Sigmoid colon (tissue), 7 donors: ENCODE data around the gene GRXCR1. TPM values are rescaled to one million over a fixed set of nuclear protein-coding genes. Genes with fewer than 3 reads are reported as not detected.

ENCODE experiments used
- DNase-seq: peaks from one replicate; pipeline ENCODE4 v3.0.0-alpha.2; 2019
- H3K27ac ChIP-seq, 4 donors: fragments of 200-600 bp; sonication (generic); one replicate each; pipeline ENCODE4 v1.5.1; 2016 to 2019; ENCODE audit warnings: mild to moderate bottlenecking in 1 of 4
- H3K27me3 ChIP-seq, 3 donors: fragments of 200-600 bp; sonication (generic); one replicate each; pipeline ENCODE4 v1.5.1; 2019; ENCODE audit warnings: mild to moderate bottlenecking in 1 of 3
- H3K36me3 ChIP-seq, 4 donors: fragments of 200-600 bp; sonication (generic); one replicate each; pipeline ENCODE4 v1.5.1; 2016 to 2019
- H3K4me1 ChIP-seq, 4 donors: fragments of 200-600 bp; sonication (generic); one replicate each; pipeline ENCODE4 v1.5.1; 2017 to 2019
- H3K4me3 ChIP-seq, 4 donors: fragments of 200-600 bp; sonication (generic); one replicate each; pipeline ENCODE4 v1.5.1; 2017 to 2019; ENCODE audit warnings: mild to moderate bottlenecking in 2 of 4, moderate library complexity in 1 of 4
- H3K9me3 ChIP-seq, 4 donors: fragments of 200-600 bp in 3 of 4; sonication (generic) in 3 of 4; one replicate each; pipeline versions ENCODE4 v1.5.1 to v1.6.1; 2013 to 2019
- EP300 ChIP-seq, 4 donors: sonication (generic); formaldehyde crosslinking; IDR thresholded peaks; one replicate each; pipeline ENCODE4 v1.6.1; 2017; ENCODE audit warnings: antibody characterized with exemption in 4 of 4
- POLR2A ChIP-seq, 2 donors: fragments of 450-650 bp; IDR thresholded peaks; one replicate each; pipeline ENCODE4 v1.6.1; 2016; ENCODE audit warnings: antibody characterized with exemption in 2 of 2, mild to moderate bottlenecking in 2 of 2, moderate library complexity in 2 of 2
- POLR2AphosphoS5 ChIP-seq, 4 donors: sonication (generic); formaldehyde crosslinking; IDR thresholded peaks; one replicate each; pipeline ENCODE4 v1.6.1; 2017; ENCODE audit warnings: antibody characterized with exemption in 4 of 4
- WGBS, 2 donors: extraction: QIAGEN DNeasy Blood & Tissue Kit; methylation state at CpG; one replicate each; pipeline ENCODE4 v1.1.7; 2013; 5-methylcytosine and 5-hydroxymethylcytosine counted together
- intact Hi-C: fragments of 100-400 bp; cut with DNase I; formaldehyde crosslinking; loops from one replicate; pipeline ENCODE4 v1.15.1; 2023
- polyA plus RNA-seq, 3 donors: library from polyadenylated mRNA; stranded (reverse); fragments of 200-250 nt; gene quantifications; one replicate each; pipeline ENCODE4 v1.2.3, GENCODE V29; 2013
- small RNA-seq, 3 donors: library from RNA; depleted of rRNA; stranded (forward); fragments of <200 nt; gene quantifications; one replicate each; pipeline ENCODE3, GENCODE V24; 2016
- total RNA-seq, 4 donors: library from RNA; depleted of rRNA; stranded (reverse); fragments of >200 nt; gene quantifications; one replicate each; pipeline ENCODE4 v1.1.0, GENCODE V29; 2016
- TF ChIP-seq, protein P1 (sequence below), 4 experiments: fragments of 450-650 bp in 3 of 4; fragments of 200-600 bp in 1 of 4; IDR thresholded peaks; one replicate each; pipeline ENCODE4 v1.5.1; 2016 to 2019; ENCODE audit warnings: antibody characterized with exemption in 4 of 4, mild to moderate bottlenecking in 3 of 4, moderate library complexity in 2 of 4
- donor health status: healthy with polysubstance abuse.
- donor health status: Bipolar disorder and iron deficiency.
- donor health status: healthy.

GRXCR1 gene
- total and polyA plus RNA-seq, 7 donors, result not detected

DNA sequence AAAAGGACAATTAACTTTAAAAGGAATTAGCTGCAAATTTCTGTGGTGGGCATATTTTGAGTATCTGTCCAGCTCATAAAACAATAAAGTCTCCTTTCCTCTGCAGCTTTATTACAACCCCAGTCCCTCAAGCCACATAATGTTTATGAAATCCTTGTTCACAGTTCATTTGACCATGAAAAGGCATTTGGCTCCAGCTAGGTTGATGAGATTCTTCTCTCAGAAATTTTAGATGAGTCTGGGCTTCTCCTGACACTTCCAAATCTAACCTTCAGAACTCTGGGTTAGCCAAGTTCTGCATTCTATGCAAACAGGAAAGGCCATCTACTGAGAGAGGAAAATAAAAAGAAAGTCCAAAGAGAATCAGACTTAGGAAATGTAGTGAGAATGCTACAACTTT, 156.8 kb downstream of the GRXCR1 start:
- H3K27me3 ChIP-seq, result no peaks in the 10 kb centered on the region
- no peak overlapping the region for H3K4me3 ChIP-seq
- intact Hi-C loops, result no loop called here
- no peaks in the 10 kb centered on the region for H3K9me3 ChIP-seq
- no peak for DNase-seq
- no peak overlapping the region for H3K27ac ChIP-seq
- no peaks in the 10 kb centered on the region for H3K4me1 ChIP-seq
- TF ChIP-seq POLR2A (IDR thresholded peaks at IDR 0.05) (no peak), POLR2AphosphoS5 (IDR thresholded peaks at IDR 0.05) (no peak), EP300 (IDR thresholded peaks at IDR 0.05) (no peak)
- TF ChIP-seq, protein P1, sequence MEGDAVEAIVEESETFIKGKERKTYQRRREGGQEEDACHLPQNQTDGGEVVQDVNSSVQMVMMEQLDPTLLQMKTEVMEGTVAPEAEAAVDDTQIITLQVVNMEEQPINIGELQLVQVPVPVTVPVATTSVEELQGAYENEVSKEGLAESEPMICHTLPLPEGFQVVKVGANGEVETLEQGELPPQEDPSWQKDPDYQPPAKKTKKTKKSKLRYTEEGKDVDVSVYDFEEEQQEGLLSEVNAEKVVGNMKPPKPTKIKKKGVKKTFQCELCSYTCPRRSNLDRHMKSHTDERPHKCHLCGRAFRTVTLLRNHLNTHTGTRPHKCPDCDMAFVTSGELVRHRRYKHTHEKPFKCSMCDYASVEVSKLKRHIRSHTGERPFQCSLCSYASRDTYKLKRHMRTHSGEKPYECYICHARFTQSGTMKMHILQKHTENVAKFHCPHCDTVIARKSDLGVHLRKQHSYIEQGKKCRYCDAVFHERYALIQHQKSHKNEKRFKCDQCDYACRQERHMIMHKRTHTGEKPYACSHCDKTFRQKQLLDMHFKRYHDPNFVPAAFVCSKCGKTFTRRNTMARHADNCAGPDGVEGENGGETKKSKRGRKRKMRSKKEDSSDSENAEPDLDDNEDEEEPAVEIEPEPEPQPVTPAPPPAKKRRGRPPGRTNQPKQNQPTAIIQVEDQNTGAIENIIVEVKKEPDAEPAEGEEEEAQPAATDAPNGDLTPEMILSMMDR (IDR thresholded peaks at IDR 0.05), result no peak
- H3K36me3 ChIP-seq, result no peaks in the 10 kb centered on the region

DNA sequence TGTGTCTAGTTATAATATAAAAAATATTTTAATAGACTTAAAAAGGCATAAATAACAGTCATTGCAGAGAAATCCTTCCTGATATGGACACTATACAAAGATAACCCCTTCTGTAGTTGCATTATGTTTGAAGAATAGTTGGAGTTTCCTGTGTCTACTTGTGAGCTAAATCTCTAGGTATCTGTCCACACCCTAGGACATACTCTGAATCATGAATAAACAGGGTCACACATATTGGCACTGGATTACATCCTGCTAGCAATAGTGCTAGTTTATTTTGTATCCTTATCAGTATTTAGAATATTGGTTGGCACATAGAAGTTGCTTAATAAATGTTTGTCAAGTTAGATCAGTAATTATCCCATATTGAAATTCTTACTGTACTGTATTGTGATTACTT, 173.9 kb downstream of the GRXCR1 start:
- H3K4me1 ChIP-seq, result no peaks in the 10 kb centered on the region
- no peak overlapping the region for H3K4me3 ChIP-seq
- H3K27me3 ChIP-seq, result no peaks in the 10 kb centered on the region
- no peaks in the 10 kb centered on the region for H3K36me3 ChIP-seq
- H3K27ac ChIP-seq, result no peak overlapping the region
- DNase-seq, result no peak
- intact Hi-C loops, result no loop called here
- H3K9me3 ChIP-seq, result no peaks in the 10 kb centered on the region
- no peak for TF ChIP-seq POLR2AphosphoS5 (IDR thresholded peaks at IDR 0.05)
- TF ChIP-seq, protein P1 (IDR thresholded peaks at IDR 0.05), result no peak
- no peak for TF ChIP-seq EP300 (IDR thresholded peaks at IDR 0.05)
- no peak for TF ChIP-seq POLR2A (IDR thresholded peaks at IDR 0.05)

DNA sequence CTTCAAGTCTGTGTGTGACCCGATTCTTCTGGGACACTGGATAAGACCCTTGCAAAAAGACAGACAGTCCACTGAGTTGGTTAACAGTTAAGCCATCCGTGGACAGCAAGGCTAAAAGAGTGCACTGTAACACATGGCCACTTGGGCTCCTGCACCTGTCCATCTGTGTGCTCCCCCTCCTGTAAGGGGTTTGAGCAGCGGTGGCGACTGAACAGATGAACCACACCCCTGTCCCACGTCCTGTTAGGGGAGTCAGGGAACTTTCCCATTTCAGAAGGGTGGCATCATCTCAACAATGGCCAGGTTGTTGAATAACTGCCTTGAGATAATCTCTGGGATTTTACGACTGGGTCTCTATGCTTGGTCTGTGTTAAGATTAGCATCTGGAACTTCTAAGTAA, 178.6 kb downstream of the GRXCR1 start:
- no peak overlapping the region for H3K27ac ChIP-seq
- peaks cover 0 to 4% (median 0%) of the 10 kb centered on the region in 4 donors for H3K9me3 ChIP-seq
- WGBS, 2 donors, result 80 to 82% methylated on average over 6 of the region's 6 CpGs
- no peaks in the 10 kb centered on the region for H3K36me3 ChIP-seq
- no peaks in the 10 kb centered on the region for H3K27me3 ChIP-seq
- intact Hi-C loops, result no loop called here
- TF ChIP-seq, protein P1 (IDR thresholded peaks at IDR 0.05), result no peak
- TF ChIP-seq POLR2A (IDR thresholded peaks at IDR 0.05) (no peak), POLR2AphosphoS5 (IDR thresholded peaks at IDR 0.05) (no peak), EP300 (IDR thresholded peaks at IDR 0.05) (no peak)
- no peak for DNase-seq
- no peak overlapping the region for H3K4me3 ChIP-seq
- H3K4me1 ChIP-seq, result no peaks in the 10 kb centered on the region

Small RNA genes within 50 kb of the gene (small RNA-seq; reads per million reads assigned to genes)
- 0 reads per million in 3 donors for gene RN7SKP82

Other genes starting within 250 kb of the GRXCR1 start
- gene ATP8A1, start 235.6 kb upstream of the GRXCR1 start, total RNA-seq, result 10 to 100 TPM; 10.5 to 19.3 (median 15.5) TPM
- 10 to 100 TPM in 1 of 3 donors, 1 to 10 TPM in 2; 2.4 to 18.6 (median 2.5) TPM for gene ATP8A1, start 235.6 kb upstream of the GRXCR1 start, polyA plus RNA-seq